NCI-H82 treated with DMSO at 0.1 percent for 48 hours (cell line): ENCODE data around the gene ELMO2.

Experiments used
- DNase-seq: peaks from one replicate; lab custom pipeline; 2025; ENCODE audit not compliant: unreplicated experiment; lab: John Stamatoyannopoulos, UW

ELMO2 gene

GRCh38 chr20:46334303-46334904 lies 72.0 kb downstream of the ELMO2 start:
- no peak for DNase-seq

- DNase-seq = peak; percentile 63
Observed at GRCh38 chr20:46333161-46333991, 73.0 kb downstream of the ELMO2 start.

GRCh38 chr20:46332373-46333160 lies 73.8 kb downstream of the ELMO2 start:
- DNase-seq = peak; percentile 71

- DNase-seq = no peak
Observed at GRCh38 chr20:46331611-46332361, 74.6 kb downstream of the ELMO2 start.

- no peak for DNase-seq
Observed at GRCh38 chr20:46330831-46331371, 75.5 kb downstream of the ELMO2 start.

GRCh38 chr20:46330072-46330763 lies 76.2 kb downstream of the ELMO2 start:
- no peak for DNase-seq

- DNase-seq = peak; percentile 87
Observed at GRCh38 chr20:46328200-46328882, 78.1 kb downstream of the ELMO2 start.

- DNase-seq = no peak
Observed at GRCh38 chr20:46327557-46327956, 78.9 kb downstream of the ELMO2 start.

- no peak for DNase-seq
Observed at GRCh38 chr20:46325789-46326188, 80.6 kb downstream of the ELMO2 start.

GRCh38 chr20:46324960-46325703 lies 81.3 kb downstream of the ELMO2 start:
- DNase-seq = peak; percentile 51

GRCh38 chr20:46324379-46324778 lies 82.0 kb downstream of the ELMO2 start:
- no peak for DNase-seq

- DNase-seq = no peak
Observed at GRCh38 chr20:46323557-46323956, 82.9 kb downstream of the ELMO2 start.

- no peak for DNase-seq
Observed at GRCh38 chr20:46322641-46323040, 83.8 kb downstream of the ELMO2 start.

GRCh38 chr20:46317685-46318177 lies 88.7 kb downstream of the ELMO2 start:
- no peak for DNase-seq

- DNase-seq = no peak
Observed at GRCh38 chr20:46316984-46317684, 89.3 kb downstream of the ELMO2 start.
